Trophoblast cell (in vitro differentiated cells and primary cell): ENCODE measurements around the gene RCOR2.

ENCODE experiments used
- DNase-seq, 2 donors: peaks; one replicate each; pipeline ENCODE4 v3.0.0-alpha.2; 2016
- H2AFZ ChIP-seq: 2 replicates; pipeline ENCODE4 v1.6.1; 2013; ENCODE audit warnings: low read length, moderate library complexity, mild to moderate bottlenecking; ENCODE audit not compliant: insufficient read depth, poor library complexity
- H2AK5ac ChIP-seq: 2 replicates; pipeline ENCODE4 v1.6.1; 2013; ENCODE audit warnings: mild to moderate bottlenecking, low read length
- H2BK120ac ChIP-seq: 2 replicates; pipeline ENCODE4 v1.6.1; 2013; ENCODE audit warnings: low read length, mild to moderate bottlenecking, moderate library complexity; ENCODE audit not compliant: insufficient read depth, poor library complexity
- H2BK12ac ChIP-seq: 2 replicates; pipeline ENCODE4 v1.6.1; 2013; ENCODE audit warnings: mild to moderate bottlenecking, low read length, moderate library complexity
- H2BK5ac ChIP-seq: 2 replicates; pipeline ENCODE4 v1.6.1; 2013; ENCODE audit warnings: low read length, low read depth, moderate library complexity, mild to moderate bottlenecking; ENCODE audit not compliant: poor library complexity
- H3K14ac ChIP-seq: 2 replicates; pipeline ENCODE4 v1.6.1; 2013; ENCODE audit warnings: mild to moderate bottlenecking, low read length
- H3K18ac ChIP-seq: 2 replicates; pipeline ENCODE4 v1.6.1; 2013; ENCODE audit warnings: mild to moderate bottlenecking, low read length
- H3K23ac ChIP-seq: 2 replicates; pipeline ENCODE4 v1.6.1; 2013; ENCODE audit warnings: low read length
- H3K27ac ChIP-seq: 2 replicates; pipeline ENCODE4 v1.5.1; 2013; ENCODE audit warnings: low read depth, mild to moderate bottlenecking, inconsistent platforms, low read length, moderate library complexity
- H3K27me3 ChIP-seq: 2 replicates; pipeline ENCODE4 v1.6.1; 2013; ENCODE audit warnings: inconsistent platforms, mild to moderate bottlenecking, low read length, moderate library complexity; ENCODE audit not compliant: insufficient read depth
- H3K36me3 ChIP-seq, 2 experiments: 1 replicate in 1 of 2; 2 replicates in 1 of 2; pipeline ENCODE4 v1.6.1; 2013; ENCODE audit warnings: low read length in 2 of 2, mild to moderate bottlenecking in 2 of 2, moderate library complexity in 1 of 2; ENCODE audit not compliant: insufficient read depth in 2 of 2, control insufficient read depth in 1 of 2
- H3K4ac ChIP-seq: 2 replicates; pipeline ENCODE4 v1.6.1; 2013; ENCODE audit warnings: low read depth, mild to moderate bottlenecking, low read length, moderate library complexity
- H3K4me1 ChIP-seq, 2 experiments: 1 replicate in 1 of 2; 2 replicates in 1 of 2; pipeline ENCODE4 v1.6.1; 2013; ENCODE audit warnings: low read length in 2 of 2, mild to moderate bottlenecking in 2 of 2, moderate library complexity in 1 of 2; ENCODE audit not compliant: insufficient read depth in 2 of 2, control insufficient read depth in 1 of 2
- H3K4me2 ChIP-seq: 2 replicates; pipeline ENCODE4 v1.6.1; 2013; ENCODE audit warnings: inconsistent platforms, mild to moderate bottlenecking, low read length, moderate library complexity
- H3K4me3 ChIP-seq: 2 replicates; pipeline ENCODE4 v1.5.1; 2013; ENCODE audit warnings: mild to moderate bottlenecking, low read depth, low read length, inconsistent platforms
- H3K79me1 ChIP-seq: one replicate; pipeline ENCODE4 v1.6.1; 2013; ENCODE audit warnings: low read length
- H3K79me2 ChIP-seq: 2 replicates; pipeline ENCODE4 v1.6.1; 2013; ENCODE audit warnings: low read length, mild to moderate bottlenecking; ENCODE audit not compliant: control insufficient read depth, insufficient read depth, poor library complexity
- H3K9ac ChIP-seq: 2 replicates; pipeline ENCODE4 v1.6.1; 2013; ENCODE audit warnings: mild to moderate bottlenecking, low read length
- H3K9me3 ChIP-seq: 2 replicates; pipeline ENCODE4 v1.6.1; 2013; ENCODE audit warnings: low read depth, mild to moderate bottlenecking, control low read depth, inconsistent platforms, low read length; ENCODE audit not compliant: insufficient read depth
- H4K12ac ChIP-seq: 2 replicates; pipeline ENCODE4 v1.6.1; 2013; ENCODE audit warnings: low read depth, mild to moderate bottlenecking, low read length, moderate library complexity
- H4K8ac ChIP-seq: 2 replicates; pipeline ENCODE4 v1.6.1; 2013; ENCODE audit warnings: low read depth, mild to moderate bottlenecking, low read length, moderate library complexity
- H4K91ac ChIP-seq: one replicate; pipeline ENCODE4 v1.6.1; 2013; ENCODE audit warnings: low read depth, mild to moderate bottlenecking, low read length, moderate library complexity
- WGBS: extraction: QIAGEN DNeasy Blood & Tissue Kit; methylation state at CpG from one replicate; pipeline ENCODE4 v1.1.7; 2013; ENCODE audit warnings: missing lambda C conversion rate; ENCODE audit not compliant: insufficient read length, insufficient coverage; ENCODE audit errors: extremely low coverage; 5-methylcytosine and 5-hydroxymethylcytosine counted together

The RCOR2 gene

GRCh38 chr11:63922673-63923192 lies 5.8 kb upstream of the RCOR2 start:
- peaks cover 30% of the 10 kb centered on the region for H3K79me1 ChIP-seq
- no peak overlapping the region for H3K14ac ChIP-seq
- no peak overlapping the region for H4K8ac ChIP-seq
- H3K23ac ChIP-seq, result no peak overlapping the region
- H3K4ac ChIP-seq, result no peak overlapping the region
- no peak overlapping the region for H4K12ac ChIP-seq
- H3K27me3 ChIP-seq, result no peaks in the 10 kb centered on the region
- H3K9ac ChIP-seq, result peak overlapping the region; percentile 64
- H2BK12ac ChIP-seq, result no peak overlapping the region
- no peak overlapping the region for H3K27ac ChIP-seq
- H2BK5ac ChIP-seq, result no peak overlapping the region
- H3K4me3 ChIP-seq, result peak overlapping the region; percentile 26
- no peak overlapping the region for H4K91ac ChIP-seq
- peaks cover 29 to 34% of the 10 kb centered on the region in 2 experiments for H3K4me1 ChIP-seq
- no peak overlapping the region for H2AK5ac ChIP-seq
- no CpG with 5 or more reads among the region's 2 CpGs for WGBS
- no peak for DNase-seq
- H2BK120ac ChIP-seq, result no peak overlapping the region
- H3K36me3 ChIP-seq, result no peaks in the 10 kb centered on the region
- no peak overlapping the region for H3K18ac ChIP-seq
- peaks cover 2% of the 10 kb centered on the region for H3K9me3 ChIP-seq
- no peak overlapping the region for H2AFZ ChIP-seq
- H3K79me2 ChIP-seq, result peaks cover 2% of the 10 kb centered on the region
- no peak overlapping the region for H3K4me2 ChIP-seq

- no peak overlapping the region for H3K4me2 ChIP-seq
- H4K8ac ChIP-seq, result peak overlapping the region; percentile 77
- H4K91ac ChIP-seq, result peak overlapping the region; percentile 85
- no peaks in the 10 kb centered on the region for H3K36me3 ChIP-seq
- H3K4me3 ChIP-seq, result no peak overlapping the region
- peak overlapping the region; percentile 85 for H2AK5ac ChIP-seq
- DNase-seq, result no peak
- H3K14ac ChIP-seq, result peak overlapping the region; percentile 30
- H3K79me2 ChIP-seq, result peaks cover 10% of the 10 kb centered on the region
- no peak overlapping the region for H3K9ac ChIP-seq
- peak overlapping the region; percentile 77 for H2BK12ac ChIP-seq
- no CpG with 5 or more reads among the region's 14 CpGs for WGBS
- H3K27ac ChIP-seq, result no peak overlapping the region
- H2BK120ac ChIP-seq, result no peak overlapping the region
- no peak overlapping the region for H4K12ac ChIP-seq
- peak overlapping the region; percentile 10 for H2AFZ ChIP-seq
- peak overlapping the region; percentile 66 for H3K18ac ChIP-seq
- no peak overlapping the region for H3K4ac ChIP-seq
- no peak overlapping the region for H2BK5ac ChIP-seq
- peaks cover 40% of the 10 kb centered on the region for H3K79me1 ChIP-seq
- peaks cover 36 to 38% of the 10 kb centered on the region in 2 experiments for H3K4me1 ChIP-seq
- H3K23ac ChIP-seq, result no peak overlapping the region
- no peaks in the 10 kb centered on the region for H3K27me3 ChIP-seq
- peaks cover 2% of the 10 kb centered on the region for H3K9me3 ChIP-seq
These were observed 4.0 kb upstream of the RCOR2 start for GRCh38 chr11:63920939-63921417.

- Histone ChIP-seq H3K36me3 (no peaks in the 10 kb centered on the region), H2BK5ac (peak overlapping the region; percentile 29), H4K12ac (peak overlapping the region; percentile 9), H3K14ac (peak overlapping the region; percentile 54), H3K27me3 (no peaks in the 10 kb centered on the region), H3K79me1 (peaks cover 40% of the 10 kb centered on the region), H3K27ac (peak overlapping the region; percentile 52), H3K4ac (no peak overlapping the region), H3K9ac (no peak overlapping the region), H2BK120ac (peak overlapping the region; percentile 9), H4K91ac (peak overlapping the region; percentile 85), H3K4me3 (no peak overlapping the region), H3K18ac (peak overlapping the region; percentile 66), H3K9me3 (peaks cover 2% of the 10 kb centered on the region), H3K23ac (no peak overlapping the region), H4K8ac (peak overlapping the region; percentile 77), H3K79me2 (peaks cover 10% of the 10 kb centered on the region), H3K4me2 (no peak overlapping the region), H2AFZ (peak overlapping the region; percentile 18), H3K4me1 (peaks cover 39 to 43% of the 10 kb centered on the region in 2 experiments), H2AK5ac (peak overlapping the region; percentile 85), H2BK12ac (peak overlapping the region; percentile 77)
- peak; percentile 39 to 71 for DNase-seq
- no CpG with 5 or more reads among the region's 22 CpGs for WGBS
These were observed 3.4 kb upstream of the RCOR2 start for GRCh38 chr11:63920126-63920938.

GRCh38 chr11:63919267-63920125 lies 2.5 kb upstream of the RCOR2 start:
- Histone ChIP-seq H2BK5ac (peak overlapping the region; percentile 19), H3K9me3 (peaks cover 2% of the 10 kb centered on the region), H3K79me2 (peaks cover 10% of the 10 kb centered on the region), H3K23ac (no peak overlapping the region), H3K27ac (peak overlapping the region; percentile 59), H3K9ac (no peak overlapping the region), H3K4me3 (no peak overlapping the region), H3K4me2 (peak overlapping the region; percentile 76), H3K27me3 (no peaks in the 10 kb centered on the region), H3K4me1 (peaks cover 43 to 49% of the 10 kb centered on the region in 2 experiments), H4K91ac (peak overlapping the region; percentile 97), H4K8ac (peak overlapping the region; percentile 80), H2AFZ (peak overlapping the region; percentile 56), H3K4ac (peak overlapping the region; percentile 47), H2AK5ac (peak overlapping the region; percentile 4), H3K79me1 (peaks cover 40% of the 10 kb centered on the region), H4K12ac (peak overlapping the region; percentile 48), H3K14ac (peak overlapping the region; percentile 53), H3K36me3 (peaks cover 7% of the 10 kb centered on the region in 2 experiments), H3K18ac (peak overlapping the region; percentile 16), H2BK12ac (peak overlapping the region; percentile 61), H2BK120ac (peak overlapping the region; percentile 9)
- peak; percentile 58 to 69 for DNase-seq
- no CpG with 5 or more reads among the region's 41 CpGs for WGBS
